ENCODE data around the gene DUT.
"Not testable (repeated sequence)": the region's sequence is repeated elsewhere in the genome, so short reads cannot be mapped to it uniquely, and the experiment has no call there.

Gene DUT

DNA sequence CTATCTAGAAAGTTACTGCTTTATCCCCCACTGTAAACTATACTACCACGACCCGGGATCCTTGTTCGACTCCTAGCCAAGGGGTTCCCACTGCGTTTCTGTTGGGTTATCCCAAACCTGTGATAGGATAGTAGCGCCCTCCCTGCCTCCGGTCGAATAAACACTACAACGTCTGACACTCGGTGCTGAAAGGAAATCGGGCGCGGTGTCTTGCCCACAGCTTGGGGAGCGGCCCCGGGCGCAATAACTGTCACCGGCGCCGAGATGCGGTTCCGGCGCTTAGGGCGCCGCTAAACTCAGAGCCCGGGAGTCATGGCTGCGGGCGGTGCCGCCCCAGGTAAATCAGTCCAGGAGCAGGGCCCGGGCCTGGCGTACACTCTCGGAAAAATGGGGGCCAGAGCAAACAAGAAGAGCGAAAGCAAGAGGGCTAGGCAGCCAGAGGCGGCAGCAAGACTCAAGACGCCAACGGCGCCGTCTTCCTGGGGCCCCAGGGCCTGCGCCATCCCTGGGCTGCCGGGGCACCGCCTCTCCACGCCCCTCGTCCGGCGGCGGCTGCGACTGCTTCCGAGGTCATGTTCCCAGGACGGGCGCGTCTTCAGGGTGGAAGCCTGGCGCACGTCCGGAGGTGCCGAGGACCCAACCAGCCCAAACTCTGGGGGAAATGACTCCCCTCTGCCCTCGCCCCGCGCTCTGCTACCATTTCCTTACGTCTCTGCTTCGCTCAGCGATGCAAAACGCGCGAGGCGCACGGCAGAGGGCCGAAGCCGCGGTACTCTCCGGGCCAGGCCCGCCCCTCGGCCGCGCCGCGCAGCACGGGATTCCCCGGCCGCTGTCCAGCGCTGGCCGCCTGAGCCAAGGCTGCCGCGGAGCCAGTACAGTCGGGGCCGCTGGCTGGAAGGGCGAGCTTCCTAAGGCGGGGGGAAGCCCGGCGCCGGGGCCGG lies at the start of gene DUT:
Gene DUT (plus strand): TSS at position 575 of the 941 bp plus-strand sequence. CDS start 87 bp downstream, at position 662.
- DNase-seq = peak; percentile 70 to 72

DNA sequence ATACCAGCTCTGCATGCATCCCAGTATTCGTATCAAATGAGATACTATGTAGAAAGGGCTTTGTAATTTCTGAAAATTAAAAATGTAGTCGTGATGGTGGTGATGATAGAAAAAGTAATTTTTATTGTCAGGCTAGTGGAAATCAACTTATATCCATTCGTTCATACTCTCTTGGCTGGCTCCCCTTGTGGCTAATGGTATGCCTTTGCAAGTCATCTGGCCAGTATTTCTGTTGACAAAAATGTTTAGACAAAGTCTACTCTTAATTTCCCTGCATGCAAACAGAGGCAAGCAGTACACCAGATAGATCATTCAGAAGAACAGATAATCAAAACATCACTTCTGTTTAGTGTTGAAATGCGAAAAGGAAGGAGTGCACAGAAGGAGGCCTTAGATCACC lies 49.6 kb upstream of the DUT start:
- DNase-seq = no peak

DNA sequence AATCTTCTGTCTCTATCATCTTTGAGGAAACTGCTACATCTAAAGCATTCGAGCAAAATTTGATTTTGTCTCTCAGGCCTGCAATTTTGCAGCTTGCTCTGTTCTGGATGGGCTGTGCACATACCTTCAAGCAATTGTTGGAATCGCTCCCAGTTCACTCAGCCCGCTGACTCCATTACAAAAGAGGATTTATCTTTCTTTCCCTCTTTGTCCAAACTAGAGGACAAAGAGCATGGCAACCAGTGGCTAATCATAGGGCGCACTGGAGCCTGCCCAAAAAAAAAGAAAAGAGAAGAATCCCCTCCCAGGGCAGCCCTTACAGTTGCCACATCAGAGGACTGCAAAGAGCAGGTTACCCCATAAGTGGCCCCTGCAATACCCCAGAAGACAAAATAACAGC lies 49.0 kb upstream of the DUT start:
- no peak for DNase-seq

DNA sequence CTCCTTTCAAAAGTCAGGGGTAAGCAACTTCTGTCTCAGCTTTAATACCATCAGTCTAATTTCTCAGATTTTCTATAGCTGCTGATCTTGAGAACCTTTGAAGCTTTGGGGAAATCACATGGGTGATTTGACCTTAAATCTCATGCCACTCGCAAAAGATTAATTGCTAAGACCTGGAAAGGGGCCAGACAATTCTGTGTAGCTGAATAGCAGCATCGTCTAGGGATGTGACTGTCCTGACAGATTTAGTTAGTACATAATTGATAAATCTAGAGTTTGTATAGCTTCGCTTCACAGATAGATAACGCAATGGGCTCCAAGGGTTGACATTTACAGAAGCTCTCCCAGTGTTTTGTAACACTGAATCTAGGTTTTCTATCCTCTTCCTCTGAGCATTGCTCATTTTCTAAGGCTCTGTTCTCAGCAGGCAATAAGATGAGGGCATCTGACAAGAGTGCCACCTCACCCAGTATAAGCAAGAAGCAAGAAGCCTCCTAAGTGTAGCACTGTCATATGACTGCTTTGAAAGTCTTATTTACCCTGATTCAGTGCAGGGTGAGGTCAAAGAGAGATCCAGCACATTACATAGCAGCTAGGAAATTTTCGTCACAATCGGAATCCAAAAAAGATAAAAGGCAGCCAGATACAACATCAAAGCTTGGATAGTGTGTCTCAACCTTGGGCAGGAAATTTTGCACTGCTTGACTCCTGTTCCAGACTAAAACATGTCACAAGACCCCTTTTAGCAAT lies 47.7 kb upstream of the DUT start:
- no peak for DNase-seq

DNA sequence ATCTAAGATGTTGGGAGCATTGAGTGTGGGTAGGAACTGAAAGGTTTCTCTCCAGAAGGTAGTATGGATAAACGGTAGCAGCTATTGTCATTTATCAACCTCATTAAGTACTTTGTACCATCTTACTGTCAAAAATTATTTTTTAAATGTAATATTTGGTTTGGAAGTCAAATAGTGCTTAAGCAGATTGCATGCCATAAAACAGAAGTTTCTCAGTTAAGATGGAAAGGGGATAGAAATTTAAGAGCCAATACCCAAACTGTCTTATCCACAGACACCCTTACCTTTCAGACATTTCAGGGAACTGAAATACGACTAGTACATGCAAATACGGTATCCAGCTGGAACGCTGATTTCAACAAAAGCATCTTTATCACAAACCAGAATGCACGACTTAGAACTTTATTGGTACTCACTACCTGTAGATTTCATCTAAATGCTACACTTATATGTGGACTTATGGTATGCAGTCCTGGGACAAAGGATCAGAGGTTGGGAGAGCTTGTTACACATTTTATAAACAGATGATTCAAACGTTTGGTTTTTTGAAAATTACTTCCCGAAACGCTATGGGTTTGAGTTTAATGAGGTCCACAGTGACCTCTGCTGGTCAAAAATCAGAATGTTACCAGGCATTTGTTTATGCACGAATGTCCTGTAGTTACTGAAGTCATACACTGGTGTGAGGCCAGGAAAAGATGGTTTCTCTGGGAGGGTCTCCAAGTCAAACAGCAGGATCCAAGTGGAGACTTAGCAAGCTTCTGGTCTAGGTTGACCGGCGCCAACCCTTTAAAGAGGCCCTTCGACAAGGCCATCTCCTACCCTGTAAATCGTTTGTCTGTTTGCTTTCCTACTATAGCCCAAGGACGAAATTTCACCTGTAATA lies 45.7 kb upstream of the DUT start:
- peak; percentile 38 to 53 for DNase-seq

DNA sequence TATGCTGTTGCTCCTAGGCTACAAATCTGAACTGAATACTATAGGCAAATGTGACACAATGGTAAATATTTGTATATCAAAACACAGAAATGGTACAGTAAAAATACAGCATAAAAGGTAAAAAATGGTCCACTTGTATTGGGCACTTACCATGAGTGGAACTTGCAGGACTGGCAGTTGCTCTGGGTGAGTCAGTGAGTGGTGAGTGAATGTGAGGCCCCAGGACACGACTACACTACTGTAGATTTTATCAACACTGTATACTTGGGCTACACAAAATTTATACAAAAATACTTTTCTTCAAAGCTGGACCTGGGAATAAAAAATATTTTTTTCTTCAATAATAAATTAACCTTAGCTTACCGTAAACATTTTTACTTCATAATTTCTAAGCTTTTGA lies 41.6 kb upstream of the DUT start:
- DNase-seq = no peak

DNA sequence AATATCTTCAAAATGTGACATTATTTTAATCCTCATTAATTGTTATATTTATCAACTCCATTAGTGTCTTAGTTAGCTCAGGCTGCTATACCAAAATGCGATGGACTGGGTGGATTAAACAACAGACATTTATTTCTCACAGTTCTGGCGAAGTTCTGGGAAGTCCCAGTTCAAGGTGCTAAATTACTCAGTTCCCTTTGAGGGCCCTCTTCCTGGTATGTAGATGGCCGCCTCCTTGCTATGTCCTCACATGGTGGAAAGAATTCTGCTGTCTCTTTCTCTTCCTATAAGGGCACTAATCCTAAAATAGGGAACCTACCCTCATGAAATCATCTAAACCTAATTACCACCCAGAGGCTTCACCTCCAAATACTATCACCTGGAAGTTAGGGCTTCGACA lies 38.8 kb upstream of the DUT start:
- no peak for DNase-seq

DNA sequence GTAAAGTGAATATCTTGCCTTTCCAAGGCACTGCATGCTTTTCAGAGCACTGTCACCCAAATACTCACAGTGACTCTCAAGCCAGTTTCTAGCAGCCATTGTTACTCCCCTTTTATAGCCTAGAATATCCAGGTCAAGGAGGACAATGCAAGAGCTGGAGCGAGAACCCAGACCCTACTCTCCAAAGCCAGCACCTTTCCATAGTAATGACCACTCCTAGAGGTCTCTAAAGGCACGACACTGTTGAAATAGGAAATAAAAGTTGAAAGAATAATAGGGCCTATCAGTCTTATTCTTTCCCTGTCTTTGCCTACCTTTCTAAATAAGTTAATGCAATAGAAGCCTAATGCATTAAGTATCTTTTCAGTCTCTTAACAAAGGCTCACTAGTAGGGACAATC lies 33.6 kb upstream of the DUT start:
- DNase-seq = no peak

DNA sequence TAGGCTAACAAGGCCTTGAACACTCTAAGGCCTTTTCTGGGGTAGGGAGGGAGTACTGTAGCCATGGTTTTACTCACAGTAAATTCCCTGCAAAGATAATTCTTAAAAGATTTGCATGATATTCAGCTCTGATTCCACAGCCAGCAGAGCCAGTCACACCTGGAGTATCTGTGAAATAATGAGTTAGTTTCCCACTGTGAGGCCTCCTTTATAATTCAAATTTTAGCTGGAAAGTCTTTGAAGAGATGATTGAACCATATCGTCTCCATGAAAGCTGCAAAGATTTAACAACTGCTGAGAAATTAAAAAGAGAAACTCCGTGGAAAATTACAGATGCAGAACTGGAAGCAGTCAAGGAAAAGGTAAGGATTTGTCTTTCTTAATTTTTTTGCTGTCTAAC lies 32.3 kb upstream of the DUT start:
- no peak for DNase-seq

DNA sequence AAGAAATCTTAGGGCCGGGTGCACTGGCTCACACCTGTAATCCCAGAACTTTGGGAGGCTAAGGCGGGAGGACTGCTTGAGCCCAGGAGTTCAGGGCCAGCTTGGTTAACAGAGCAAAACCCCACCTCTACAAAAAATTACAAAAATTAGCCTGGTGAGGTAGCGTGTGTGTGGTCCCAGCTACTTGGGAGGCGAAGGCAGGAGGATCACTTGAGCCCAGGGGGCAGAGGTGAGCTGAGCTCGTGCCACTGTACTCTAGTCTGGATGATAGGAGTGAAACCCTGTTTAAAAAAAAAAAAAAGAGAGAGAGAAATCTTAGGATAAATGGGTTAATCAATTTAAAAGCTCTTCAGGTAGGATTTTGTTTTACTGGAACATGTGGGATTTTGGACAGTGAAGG lies 31.2 kb upstream of the DUT start:
- DNase-seq = no peak

DNA sequence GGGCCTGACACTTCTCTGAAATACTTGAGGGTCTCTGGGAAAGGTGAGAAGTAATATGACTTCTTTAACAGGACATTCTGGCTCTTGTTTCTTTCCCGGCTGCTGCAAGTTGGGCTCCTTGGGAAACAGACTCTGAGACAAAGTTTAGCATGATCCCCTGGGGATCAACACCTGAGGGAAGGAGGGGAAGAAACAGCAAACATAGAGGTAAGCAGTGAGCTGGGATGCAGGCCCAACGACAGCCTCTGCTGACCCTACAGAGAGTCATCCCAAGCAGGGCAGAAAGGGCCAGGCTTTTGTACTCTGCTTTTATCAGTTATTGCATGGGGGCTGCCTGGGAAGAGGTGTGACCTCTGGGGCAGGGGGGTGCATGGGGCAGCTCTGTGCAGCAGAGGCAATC lies 26.8 kb upstream of the DUT start:
- DNase-seq = no peak

DNA sequence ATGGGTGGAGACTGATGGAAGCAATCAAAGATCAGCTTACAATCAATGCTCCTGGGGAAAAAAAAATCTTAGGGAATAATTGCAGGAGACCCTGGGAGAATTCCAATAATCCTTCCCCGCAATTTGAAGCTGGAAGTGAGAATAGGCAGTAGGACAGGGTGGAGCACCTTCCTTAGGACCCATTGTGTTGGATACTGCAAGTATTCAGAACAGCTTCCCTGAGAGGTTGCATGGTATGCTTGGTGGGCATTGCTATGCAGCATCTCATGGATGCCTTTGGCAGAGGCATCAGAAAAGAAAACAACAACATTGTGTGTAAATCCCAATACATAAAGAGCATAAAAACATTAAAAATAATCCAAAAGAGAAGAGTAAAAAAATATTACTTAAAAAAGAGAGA lies 24.6 kb upstream of the DUT start:
- no peak for DNase-seq

DNA sequence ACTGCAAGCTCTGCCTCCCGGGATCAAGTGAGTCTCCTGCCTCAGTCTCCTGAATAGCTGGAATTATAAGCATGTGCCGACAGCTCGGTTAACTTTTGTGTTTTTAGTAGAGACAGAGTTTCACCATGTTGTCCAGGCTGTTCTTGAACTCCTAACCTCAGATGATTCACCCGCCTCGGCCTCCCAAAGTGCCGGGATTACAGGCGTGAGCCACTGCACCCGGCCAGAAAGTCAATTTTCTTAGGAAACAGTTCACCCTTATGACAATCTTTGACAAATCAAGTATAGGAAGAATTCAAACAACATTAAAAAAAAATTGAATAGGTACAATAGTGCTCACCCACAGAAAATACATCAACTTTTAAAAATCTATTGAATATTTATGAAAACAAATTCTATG lies 23.6 kb upstream of the DUT start:
- no peak for DNase-seq

DNA sequence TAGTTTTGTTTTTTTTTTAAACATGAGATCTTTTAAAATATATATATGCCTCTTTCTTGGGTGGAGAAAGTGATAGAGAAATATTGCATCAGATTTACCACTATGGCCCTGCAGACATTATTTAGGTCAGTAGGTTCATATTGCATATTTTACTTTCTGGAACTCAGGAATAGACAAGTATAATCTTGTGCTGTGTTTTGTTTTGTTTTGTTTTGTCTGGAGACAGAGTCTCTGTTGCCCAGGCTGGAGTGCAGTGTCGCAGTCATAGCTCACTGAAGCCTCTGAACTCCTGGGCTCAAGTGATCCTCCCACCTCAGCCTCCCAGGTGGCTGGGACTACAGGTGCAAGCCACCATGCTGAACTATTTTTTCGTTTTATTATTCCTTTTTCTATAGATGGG lies 21.5 kb upstream of the DUT start:
- no peak for DNase-seq

DNA sequence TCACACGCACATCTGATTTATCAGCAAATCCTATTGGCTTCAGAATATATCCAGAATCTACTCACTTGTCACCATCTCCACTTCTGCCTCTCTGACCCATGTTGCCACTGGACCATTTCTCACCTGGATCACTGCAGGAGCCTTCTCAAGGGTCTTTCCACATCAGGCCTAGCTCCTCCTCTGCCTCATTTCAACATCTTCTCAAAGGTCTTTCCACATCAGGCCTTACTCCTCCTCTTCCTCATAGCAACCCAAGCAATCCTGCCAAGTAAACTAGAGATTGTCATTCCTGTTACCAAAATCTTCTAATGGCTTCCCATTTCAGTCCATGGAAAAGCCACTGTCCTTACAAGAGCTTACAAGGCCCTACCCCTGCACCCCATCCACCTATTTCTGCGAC lies 18.0 kb upstream of the DUT start:
- DNase-seq = no peak

DNA sequence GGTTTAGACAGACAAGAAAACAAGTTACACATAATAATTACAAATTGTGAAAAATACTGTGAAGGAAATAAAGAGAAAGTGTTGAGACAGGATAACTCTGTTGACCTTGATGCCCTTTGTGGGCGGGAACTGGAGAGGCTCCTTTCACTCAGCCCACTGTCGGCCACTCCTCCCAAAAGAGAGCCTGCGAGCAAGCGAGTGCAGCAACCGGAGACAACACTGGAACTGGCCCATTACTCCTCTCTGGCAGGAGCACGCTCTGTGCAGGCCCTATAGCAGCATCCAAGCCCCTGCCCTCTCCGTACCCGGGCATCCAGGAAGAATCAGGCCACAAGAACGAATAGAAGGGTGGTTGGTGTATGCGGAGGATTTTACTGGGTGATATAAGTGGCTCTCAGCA lies 16.2 kb upstream of the DUT start:
- no peak for DNase-seq

DNA sequence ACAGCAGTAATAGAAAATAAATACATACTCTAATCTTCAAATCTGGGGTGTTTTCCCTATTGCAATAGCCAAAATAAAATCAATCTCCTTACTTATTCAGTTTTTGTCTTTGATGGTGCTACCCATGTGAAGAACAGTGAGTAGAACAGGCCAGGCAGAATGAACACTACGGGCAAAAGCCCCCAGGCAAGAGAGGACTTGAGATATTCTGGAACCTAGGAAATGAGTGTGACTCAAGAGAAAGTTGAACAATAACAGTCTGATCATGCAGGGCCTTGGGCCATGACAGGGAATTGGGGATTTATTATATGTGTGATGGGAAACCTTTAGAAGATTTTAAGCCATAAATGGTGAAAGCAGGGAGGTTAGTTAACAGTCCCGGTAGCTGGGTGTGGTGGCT lies 14.0 kb upstream of the DUT start:
- no peak for DNase-seq

DNA sequence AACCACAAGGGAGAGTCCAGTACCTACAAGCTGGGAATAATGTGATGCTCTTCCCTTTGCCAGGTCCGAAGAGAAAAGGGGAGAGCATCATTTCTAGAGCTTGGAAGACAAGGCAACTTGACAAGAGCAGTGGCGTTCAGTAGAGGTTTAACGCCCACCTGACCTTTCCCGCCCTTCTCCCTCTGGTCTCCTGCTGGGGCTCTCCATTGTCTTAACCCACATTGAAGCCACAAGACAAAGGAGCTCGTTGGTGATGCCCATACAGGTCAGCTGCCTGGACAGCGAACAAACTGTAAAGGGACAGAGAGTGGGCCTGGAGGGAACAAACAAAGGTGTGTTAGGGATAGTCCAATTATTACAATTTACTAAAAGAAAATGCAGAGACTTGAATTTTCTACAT lies 13.1 kb upstream of the DUT start:
- no peak for DNase-seq

DNA sequence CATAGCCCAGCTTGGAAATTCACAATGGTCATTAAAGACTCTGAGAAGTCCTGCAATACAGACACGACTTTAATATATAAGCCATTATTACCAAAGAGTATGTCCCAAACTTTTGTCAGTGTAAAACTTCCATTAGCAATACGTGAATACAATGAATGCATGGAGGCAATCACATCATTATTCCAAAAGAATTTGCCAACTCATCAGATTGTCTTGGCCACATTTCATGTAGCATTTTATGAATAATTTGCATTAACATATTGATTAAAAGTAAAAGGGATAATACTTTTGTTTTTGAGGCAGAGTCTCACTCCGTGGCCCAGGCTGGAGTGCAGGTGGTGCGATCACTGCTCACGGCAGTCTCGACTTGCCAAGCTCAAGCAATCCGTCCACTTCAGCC lies 7.9 kb upstream of the DUT start:
- no peak for DNase-seq

DNA sequence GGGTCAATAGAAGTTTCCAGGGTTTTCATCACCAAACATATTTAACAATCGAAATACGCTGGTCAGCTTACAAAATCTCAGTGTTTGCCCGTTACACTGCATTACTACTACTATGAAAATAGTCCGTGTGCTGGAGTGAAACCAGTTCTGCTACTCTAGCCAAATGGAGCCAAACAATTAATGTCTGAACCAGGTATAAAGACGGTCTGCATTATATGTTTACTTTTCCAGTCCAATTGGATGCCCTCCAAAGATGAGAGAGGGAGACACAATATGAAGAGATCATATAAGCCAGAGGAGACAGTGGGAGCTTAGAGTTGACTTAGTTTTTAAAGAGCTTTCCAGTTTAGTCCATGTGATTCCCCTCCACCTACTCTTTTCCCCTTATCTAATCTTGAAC lies 6.3 kb upstream of the DUT start:
- no peak for DNase-seq

DNA sequence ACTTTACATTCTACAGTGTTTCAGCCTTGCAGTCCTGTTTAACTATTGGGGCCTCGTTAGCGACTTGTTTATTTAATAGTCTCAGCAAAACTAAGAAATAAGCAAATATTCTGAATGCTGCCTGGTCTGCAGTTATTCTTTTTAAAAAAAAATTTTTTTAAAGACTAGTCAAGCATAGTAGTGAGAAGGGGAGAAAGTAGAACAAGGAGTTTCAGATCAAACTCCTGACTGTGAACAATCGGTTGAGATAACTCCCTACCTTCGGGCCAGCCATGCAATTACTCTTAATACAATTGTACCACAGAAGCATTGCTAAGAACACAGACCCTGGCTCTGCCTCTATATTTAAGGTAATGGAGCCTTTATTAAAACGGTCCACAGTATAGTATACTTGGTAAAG lies 5.8 kb upstream of the DUT start:
- no peak for DNase-seq

DNA sequence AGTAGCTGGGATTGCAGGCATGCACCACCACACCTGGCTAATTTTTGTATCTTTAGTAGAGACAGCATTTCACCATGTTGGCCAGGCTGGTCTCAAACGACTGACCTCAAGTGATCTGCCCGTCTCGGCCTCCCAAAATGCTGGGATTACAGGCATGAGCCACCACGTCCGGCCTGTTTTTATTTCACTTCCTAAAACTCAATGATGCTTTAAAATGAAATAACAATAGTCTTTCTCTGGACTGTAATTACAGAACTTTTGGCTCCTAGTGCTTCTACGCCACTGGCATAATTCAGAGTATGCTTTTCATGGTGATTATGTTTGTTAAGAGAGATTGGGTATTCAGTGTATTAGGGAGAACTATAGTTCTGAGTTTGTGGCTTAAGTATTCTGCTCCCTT lies 5.0 kb upstream of the DUT start:
- not testable (repeated sequence) for DNase-seq

DNA sequence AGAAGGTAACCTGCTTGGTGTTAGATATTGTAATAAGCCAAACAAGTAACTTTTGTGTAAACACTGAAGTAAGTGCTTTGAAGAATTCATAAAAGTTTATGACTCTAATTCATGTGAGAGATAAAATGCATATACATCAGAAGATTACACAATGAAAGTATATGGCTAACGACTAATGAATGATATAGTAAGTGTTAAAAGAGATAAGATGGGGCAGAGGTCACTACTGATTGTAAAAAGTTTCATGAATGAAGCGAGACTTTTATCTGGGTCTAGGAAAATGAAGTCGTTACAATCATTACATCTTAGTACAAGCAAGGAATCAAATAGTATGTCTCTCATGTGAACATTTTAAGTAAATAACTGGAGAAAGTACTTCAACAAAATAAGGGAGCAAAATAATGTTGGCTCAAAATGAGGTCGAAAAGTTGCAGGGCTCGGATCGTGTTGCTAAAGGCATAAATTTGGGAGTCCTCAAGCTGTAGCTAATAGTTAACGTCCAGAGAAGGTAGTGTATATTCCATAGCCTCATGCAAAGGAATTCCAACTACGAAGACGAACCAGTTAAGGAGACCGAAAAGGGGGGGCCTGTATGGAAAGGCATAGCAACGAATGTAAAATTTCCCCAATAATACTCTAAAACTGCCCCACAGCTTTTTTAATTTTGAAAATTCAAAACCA lies 984 bp upstream of the DUT start:
- no peak for DNase-seq
